Spleen (tissue), 11 donors: Measurements from ENCODE around the gene PELI2. TPM values are rescaled to one million over a fixed set of nuclear protein-coding genes. Genes with fewer than 3 reads are reported as not detected.

ENCODE experiments used
- DNase-seq: peaks from one replicate; pipeline ENCODE4 v3.0.0-alpha.2; 2020
- H3K27ac ChIP-seq, 8 donors: fragments of 200-600 bp; sonication (generic) in 7 of 8; 1 replicate in 4 of 8; 2 replicates in 4 of 8; pipeline versions ENCODE4 v1.5.0 to v1.8.0; 2016 to 2021; ENCODE audit warnings: inconsistent platforms in 4 of 8, mild to moderate bottlenecking in 4 of 8, moderate library complexity in 1 of 8
- H3K27me3 ChIP-seq, 7 donors: fragments of 200-600 bp; sonication (generic) in 6 of 7; replicated peaks in 1 of 7; 1 replicate in 4 of 7; 2 replicates in 3 of 7; pipeline versions ENCODE4 v1.5.0 to v1.8.0; 2016 to 2021; ENCODE audit warnings: inconsistent platforms in 3 of 7, mild to moderate bottlenecking in 1 of 7
- H3K36me3 ChIP-seq, 6 donors: fragments of 200-600 bp; sonication (generic) in 5 of 6; 1 replicate in 4 of 6; 2 replicates in 2 of 6; pipeline versions ENCODE4 v1.5.0 to v1.8.0; 2016 to 2021; ENCODE audit warnings: inconsistent platforms in 2 of 6
- H3K4me1 ChIP-seq, 6 donors: fragments of 200-600 bp; sonication (generic) in 5 of 6; 1 replicate in 3 of 6; 2 replicates in 3 of 6; pipeline versions ENCODE4 v1.5.0 to v1.8.0; 2016 to 2021; ENCODE audit warnings: inconsistent platforms in 3 of 6
- H3K4me3 ChIP-seq, 8 donors: fragments of 200-600 bp; sonication (generic) in 7 of 8; 1 replicate in 4 of 8; 2 replicates in 4 of 8; pipeline versions ENCODE4 v1.5.0 to v1.8.0; 2016 to 2021; ENCODE audit warnings: inconsistent platforms in 4 of 8, mild to moderate bottlenecking in 4 of 8, moderate library complexity in 2 of 8
- H3K9me3 ChIP-seq, 8 donors: fragments of 200-600 bp; sonication (generic) in 7 of 8; 1 replicate in 4 of 8; 2 replicates in 4 of 8; pipeline versions ENCODE4 v1.5.0 to v1.8.0; 2016 to 2021; ENCODE audit warnings: inconsistent platforms in 4 of 8
- POLR2A ChIP-seq, 3 donors: fragments of 450-650 bp; IDR thresholded peaks; one replicate each; pipeline ENCODE4 v1.5.1; 2017; ENCODE audit warnings: antibody characterized with exemption in 3 of 3, mild to moderate bottlenecking in 1 of 3
- POLR2AphosphoS5 ChIP-seq, 3 donors: sonication (generic); formaldehyde crosslinking; IDR thresholded peaks; one replicate each; pipeline ENCODE4 v1.5.1; 2017; ENCODE audit warnings: antibody characterized with exemption in 3 of 3
- WGBS, 5 donors: extraction: QIAGEN DNeasy Blood & Tissue Kit in 3 of 5; methylation state at CpG; one replicate each; pipeline versions ENCODE4 v1.1.5 to v1.1.7; 2013 to 2018; 5-methylcytosine and 5-hydroxymethylcytosine counted together
- intact Hi-C: fragments of 100-400 bp; cut with DNase I; formaldehyde crosslinking; loops from one replicate; pipeline ENCODE4 v1.15.0; 2023; ENCODE audit warnings: low total_unique reads
- polyA plus RNA-seq, 3 donors: library from polyadenylated mRNA; stranded (reverse); fragments of 200-250 nt; gene quantifications; one replicate each; pipeline ENCODE4 v1.2.1, GENCODE V29; 2013
- total RNA-seq, 7 donors: library from RNA; depleted of rRNA in 3 of 7; stranded (reverse); fragments of >200 nt in 3 of 7; fragmentation: NEBNext Ultra II Directional in 4 of 7; extraction: Animal tissue kit (Norgen Biotek cat#: 25700) in 4 of 7; gene quantifications; one replicate each; pipeline versions ENCODE4 v1.1.0 to v1.2.1, GENCODE V29; 2016 to 2021
- TF ChIP-seq, protein P1 (sequence below), 11 experiments: fragments of 200-600 bp in 7 of 11; fragments of 450-650 bp in 4 of 11; sonication (generic) in 4 of 11; IDR thresholded peaks in 8 of 11; conservative IDR thresholded peaks in 3 of 11; 1 replicate in 7 of 11; 2 replicates in 4 of 11; pipeline versions ENCODE4 v1.4.0 to v1.8.0; 2016 to 2021; ENCODE audit warnings: antibody characterized with exemption in 11 of 11, inconsistent platforms in 4 of 11, mild to moderate bottlenecking in 1 of 11
- donor health status: healthy with polysubstance abuse.
- donor health status: DM: no; HTN: no; CAD: no; lungs with moderate emphysema.
- donor health status: DM: no; HTN: no; CAD: no.
- donor health status: Bipolar disorder and iron deficiency.
- donor health status: healthy.
- donor health status: DM: no; HTN: no; CAD: no.
- donor health status: DM: yes; HTN: yes; CAD: no.

Gene PELI2
- total and polyA plus RNA-seq, 10 donors: 2.1 to 25.3 (median 18.0) TPM

DNA sequence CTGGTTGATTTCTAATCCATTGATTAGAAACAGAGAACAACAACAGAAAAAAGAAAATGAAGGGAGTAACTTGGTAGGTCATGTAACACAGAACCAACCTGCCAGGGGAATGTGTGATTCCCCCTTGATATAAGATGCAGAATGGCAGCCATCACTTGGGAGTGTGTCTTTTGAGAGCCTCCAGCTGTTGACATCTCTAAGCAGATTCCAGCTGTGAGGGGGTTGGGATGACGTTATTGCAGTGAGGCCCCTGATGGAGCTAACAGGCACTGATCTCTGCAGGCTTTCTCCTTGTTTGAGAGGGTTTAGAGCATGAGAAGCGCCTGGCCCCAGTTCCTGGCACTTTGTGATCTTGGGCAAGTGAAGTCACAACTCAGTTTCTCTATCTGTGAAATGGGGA, 124.9 kb downstream of the PELI2 start:
- no peak for DNase-seq
- TF ChIP-seq POLR2AphosphoS5 (IDR thresholded peaks at IDR 0.05) (no peak), POLR2A (IDR thresholded peaks at IDR 0.05) (no peak)
- TF ChIP-seq, protein P1, sequence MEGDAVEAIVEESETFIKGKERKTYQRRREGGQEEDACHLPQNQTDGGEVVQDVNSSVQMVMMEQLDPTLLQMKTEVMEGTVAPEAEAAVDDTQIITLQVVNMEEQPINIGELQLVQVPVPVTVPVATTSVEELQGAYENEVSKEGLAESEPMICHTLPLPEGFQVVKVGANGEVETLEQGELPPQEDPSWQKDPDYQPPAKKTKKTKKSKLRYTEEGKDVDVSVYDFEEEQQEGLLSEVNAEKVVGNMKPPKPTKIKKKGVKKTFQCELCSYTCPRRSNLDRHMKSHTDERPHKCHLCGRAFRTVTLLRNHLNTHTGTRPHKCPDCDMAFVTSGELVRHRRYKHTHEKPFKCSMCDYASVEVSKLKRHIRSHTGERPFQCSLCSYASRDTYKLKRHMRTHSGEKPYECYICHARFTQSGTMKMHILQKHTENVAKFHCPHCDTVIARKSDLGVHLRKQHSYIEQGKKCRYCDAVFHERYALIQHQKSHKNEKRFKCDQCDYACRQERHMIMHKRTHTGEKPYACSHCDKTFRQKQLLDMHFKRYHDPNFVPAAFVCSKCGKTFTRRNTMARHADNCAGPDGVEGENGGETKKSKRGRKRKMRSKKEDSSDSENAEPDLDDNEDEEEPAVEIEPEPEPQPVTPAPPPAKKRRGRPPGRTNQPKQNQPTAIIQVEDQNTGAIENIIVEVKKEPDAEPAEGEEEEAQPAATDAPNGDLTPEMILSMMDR (IDR thresholded peaks at IDR 0.05 in 8 of 11, conservative IDR thresholded peaks at IDR 0.05 in 3 of 11): no peak
- intact Hi-C loops: no loop called here
- 74 to 89% (median 84%) methylated on average over 2 of the region's 2 CpGs for WGBS, 5 donors
- Histone ChIP-seq H3K27me3 (no peaks in the 10 kb centered on the region), H3K4me1 (peaks cover 0 to 8% (median 0%) of the 10 kb centered on the region in 6 donors), H3K9me3 (no peaks in the 10 kb centered on the region), H3K36me3 (no peaks in the 10 kb centered on the region), H3K4me3 (no peak overlapping the region), H3K27ac (no peak overlapping the region)

- Histone ChIP-seq H3K9me3 (no peaks in the 10 kb centered on the region), H3K4me1 (peaks cover 0 to 8% (median 0%) of the 10 kb centered on the region in 6 donors), H3K4me3 (no peak overlapping the region), H3K36me3 (peaks cover 0 to under 1% (median 0%) of the 10 kb centered on the region in 6 donors), H3K27me3 (no peaks in the 10 kb centered on the region), H3K27ac (no peak overlapping the region)
- intact Hi-C loops: no loop called here
- no peak for DNase-seq
- TF ChIP-seq POLR2A (IDR thresholded peaks at IDR 0.05) (no peak), POLR2AphosphoS5 (IDR thresholded peaks at IDR 0.05) (no peak)
- TF ChIP-seq, protein P1 (IDR thresholded peaks at IDR 0.05 in 8 of 11, conservative IDR thresholded peaks at IDR 0.05 in 3 of 11): no peak
- whole genome bisulfite sequencing, 5 donors: 44 to 54% (median 49%) methylated on average over 5 of the region's 5 CpGs
Measured at GRCh38 chr14:56244138-56244789, 126.1 kb downstream of the PELI2 start.

- no peak overlapping the region for H3K4me3 ChIP-seq
- WGBS, 5 donors: 63 to 74% (median 72%) methylated on average over 5 of the region's 5 CpGs
- no peaks in the 10 kb centered on the region for H3K9me3 ChIP-seq
- peaks cover 0 to 8% (median 0%) of the 10 kb centered on the region in 6 donors for H3K4me1 ChIP-seq
- H3K27ac ChIP-seq: no peak overlapping the region
- no peak for DNase-seq
- H3K27me3 ChIP-seq: no peaks in the 10 kb centered on the region
- TF ChIP-seq POLR2AphosphoS5 (IDR thresholded peaks at IDR 0.05) (no peak), POLR2A (IDR thresholded peaks at IDR 0.05) (no peak)
- TF ChIP-seq, protein P1 (IDR thresholded peaks at IDR 0.05 in 8 of 11, conservative IDR thresholded peaks at IDR 0.05 in 3 of 11): no peak
- peaks cover 0 to 19% (median 0%) of the 10 kb centered on the region in 6 donors for H3K36me3 ChIP-seq
- intact Hi-C loops: no loop called here
Measured at GRCh38 chr14:56247495-56248200, 129.4 kb downstream of the PELI2 start.

GRCh38 chr14:56248442-56248841, 130.2 kb downstream of the PELI2 start:
- Histone ChIP-seq H3K27me3 (no peaks in the 10 kb centered on the region), H3K9me3 (no peaks in the 10 kb centered on the region), H3K27ac (no peak overlapping the region), H3K4me1 (peaks cover 0 to 8% (median 0%) of the 10 kb centered on the region in 6 donors), H3K36me3 (peaks cover 0 to 19% (median 0%) of the 10 kb centered on the region in 6 donors), H3K4me3 (no peak overlapping the region)
- no peak for DNase-seq
- intact Hi-C loops: no loop called here
- 85 to 92% (median 91%) methylated on average over 5 of the region's 5 CpGs for WGBS, 5 donors
- TF ChIP-seq POLR2AphosphoS5 (IDR thresholded peaks at IDR 0.05) (no peak), POLR2A (IDR thresholded peaks at IDR 0.05) (no peak)
- TF ChIP-seq, protein P1 (IDR thresholded peaks at IDR 0.05 in 8 of 11, conservative IDR thresholded peaks at IDR 0.05 in 3 of 11): no peak
